Activated naive CD4-positive, alpha-beta T cell treated with anti-CD3 and anti-CD28 coated beads, Interleukin-2, amount 50 U/mL, for 24 hours (primary cell): ENCODE results near the gene EXOG.

Experiments
- H3K27ac Mint-ChIP-seq: one replicate; pipeline ENCODE4 v1.8.0; 2021; ENCODE audit warnings: mild to moderate bottlenecking, mixed read lengths
- H3K27me3 Mint-ChIP-seq: one replicate; pipeline ENCODE4 v1.8.0; 2021; ENCODE audit warnings: mixed read lengths
- H3K36me3 Mint-ChIP-seq: one replicate; pipeline ENCODE4 v1.8.0; 2021; ENCODE audit warnings: mixed read lengths
- H3K4me1 Mint-ChIP-seq: one replicate; pipeline ENCODE4 v1.8.0; 2021; ENCODE audit warnings: mixed read lengths
- H3K4me3 Mint-ChIP-seq: one replicate; pipeline ENCODE4 v1.8.0; 2021; ENCODE audit warnings: mild to moderate bottlenecking, mixed read lengths
- H3K9me3 Mint-ChIP-seq: one replicate; pipeline ENCODE4 v1.8.0; 2021; ENCODE audit warnings: mixed read lengths

The EXOG gene

DNA sequence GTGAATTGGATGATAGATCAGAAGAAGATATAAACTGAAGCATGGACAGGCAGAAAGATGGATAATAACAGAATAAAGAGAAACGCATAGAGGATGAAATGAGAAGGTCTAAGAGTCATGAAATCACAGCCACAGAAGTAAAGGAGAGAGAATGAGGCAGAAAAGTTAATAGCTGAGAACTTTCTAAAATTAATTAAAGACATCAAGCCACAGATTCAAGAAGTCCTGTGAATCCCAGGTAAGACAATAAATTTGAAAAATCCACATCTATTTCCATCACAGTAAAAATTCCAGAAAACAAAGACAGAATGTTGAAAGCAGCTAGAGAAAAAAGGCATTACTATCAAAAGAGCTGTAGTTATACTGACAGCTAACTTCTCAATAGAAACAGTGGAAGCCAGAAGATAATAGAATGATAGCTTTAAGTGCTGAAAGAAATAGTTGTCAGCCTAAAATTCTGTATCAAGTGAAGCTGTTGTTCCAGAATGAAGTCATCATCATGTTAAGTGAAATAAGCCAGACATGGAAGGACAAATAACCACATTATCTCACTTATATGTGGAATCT is 30.5 kb upstream of the EXOG start:
- Mint-ChIP-seq H3K36me3 (peaks cover 7% of the 10 kb centered on the region), H3K4me1 (peaks cover 1% of the 10 kb centered on the region), H3K27ac (no peak overlapping the region), H3K9me3 (peaks cover 15% of the 10 kb centered on the region), H3K4me3 (no peak overlapping the region), H3K27me3 (no peaks in the 10 kb centered on the region)

DNA sequence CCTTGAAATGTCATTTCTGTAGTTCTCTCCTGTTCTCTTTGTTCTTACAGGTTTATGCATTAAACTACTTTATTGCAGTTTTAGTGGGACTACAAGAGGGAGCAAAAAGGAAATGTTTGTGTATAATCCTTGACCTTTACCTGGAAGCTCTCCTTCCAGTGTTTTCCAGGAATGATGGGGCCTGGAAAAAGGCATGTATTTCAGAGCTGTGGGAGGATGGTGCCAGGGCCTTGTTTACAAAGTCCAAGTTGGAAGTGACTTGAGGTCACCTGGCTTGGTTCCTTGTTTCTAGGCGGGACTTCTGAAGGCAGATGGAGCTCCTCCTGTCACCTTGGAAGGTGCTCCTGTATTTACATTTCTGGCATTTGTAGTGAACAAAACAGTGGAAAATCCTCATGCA is 27.4 kb upstream of the EXOG start:
- Mint-ChIP-seq H3K4me3 (no peak overlapping the region), H3K27me3 (no peaks in the 10 kb centered on the region), H3K36me3 (peaks cover 8% of the 10 kb centered on the region), H3K27ac (no peak overlapping the region), H3K9me3 (peaks cover 17% of the 10 kb centered on the region), H3K4me1 (peaks cover 7% of the 10 kb centered on the region)

DNA sequence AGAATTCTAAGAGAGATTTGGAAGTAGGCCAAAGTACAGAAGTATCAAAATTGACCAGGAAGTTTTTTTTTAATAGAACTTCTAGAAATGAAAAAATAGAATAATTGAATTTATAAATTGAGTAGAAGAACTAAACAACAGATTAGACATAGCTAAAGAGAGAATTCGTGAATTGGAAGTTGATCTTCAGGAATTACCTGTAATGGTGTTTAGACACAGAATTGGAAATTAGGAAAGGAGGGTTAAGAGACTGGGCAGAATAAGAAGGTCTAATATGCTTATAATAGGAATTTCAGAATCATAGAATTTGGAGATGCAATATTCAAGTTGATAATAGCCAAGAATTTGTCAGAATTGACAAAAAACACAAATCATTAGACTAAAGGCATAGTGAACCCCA is 26.3 kb upstream of the EXOG start:
- Mint-ChIP-seq H3K27me3 (no peaks in the 10 kb centered on the region), H3K4me1 (peaks cover 11% of the 10 kb centered on the region), H3K9me3 (peaks cover 17% of the 10 kb centered on the region), H3K4me3 (no peak overlapping the region), H3K27ac (no peak overlapping the region), H3K36me3 (peaks cover 8% of the 10 kb centered on the region)

DNA sequence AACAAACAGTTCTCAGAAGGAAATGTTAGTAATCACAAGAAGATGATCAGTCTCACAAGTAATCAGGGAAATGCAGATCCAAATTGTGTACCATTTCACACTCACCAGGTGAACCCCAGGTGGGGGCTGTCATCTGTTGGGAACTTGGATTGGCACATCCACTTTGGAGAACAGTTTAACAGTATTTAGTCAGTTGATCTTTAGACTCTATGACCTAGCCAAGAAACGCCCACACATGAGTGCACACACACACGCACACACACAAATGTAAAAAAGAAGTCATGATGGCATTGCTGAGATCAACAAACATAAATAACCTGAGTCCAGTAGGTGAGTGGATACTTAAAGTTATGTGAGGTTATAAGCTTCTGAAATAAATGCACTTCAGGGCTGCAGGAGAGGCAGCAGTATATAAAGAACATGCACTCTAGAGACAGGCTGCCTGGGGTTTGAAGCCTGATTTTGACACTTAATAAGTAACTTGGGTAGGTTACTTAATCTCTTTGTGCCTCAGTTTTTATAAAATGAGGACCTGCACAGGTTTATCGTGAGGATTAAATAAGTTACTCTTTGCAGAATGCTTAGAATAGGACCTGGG is 24.8 kb upstream of the EXOG start:
- Mint-ChIP-seq H3K27me3 (no peaks in the 10 kb centered on the region), H3K36me3 (peaks cover 6% of the 10 kb centered on the region), H3K4me3 (no peak overlapping the region), H3K4me1 (peaks cover 11% of the 10 kb centered on the region), H3K27ac (no peak overlapping the region), H3K9me3 (peaks cover 17% of the 10 kb centered on the region)

DNA sequence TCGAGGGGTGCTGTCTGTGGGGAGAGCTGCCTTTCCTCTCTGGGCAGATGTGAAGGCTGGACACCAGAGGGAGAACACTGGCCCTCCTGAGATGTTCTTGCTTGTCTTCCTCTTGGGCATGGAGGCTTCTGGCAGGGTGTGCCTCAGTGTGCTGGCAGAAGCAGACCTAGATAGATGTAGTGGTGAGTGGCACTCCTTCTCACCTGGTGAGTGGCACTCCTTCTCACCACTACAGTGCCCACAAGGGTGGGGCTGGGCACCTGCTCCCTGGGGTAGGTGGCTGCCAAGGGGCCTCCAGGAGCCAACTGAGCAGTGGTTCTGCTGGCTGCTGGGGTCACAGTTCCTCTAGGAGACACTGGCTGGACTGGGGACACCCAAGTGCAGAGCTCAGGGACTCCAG is 23.8 kb upstream of the EXOG start:
- peaks cover 6% of the 10 kb centered on the region for H3K36me3 Mint-ChIP-seq
- H3K9me3 Mint-ChIP-seq, result peaks cover 17% of the 10 kb centered on the region
- no peak overlapping the region for H3K27ac Mint-ChIP-seq
- H3K4me3 Mint-ChIP-seq, result no peak overlapping the region
- H3K27me3 Mint-ChIP-seq, result no peaks in the 10 kb centered on the region
- peaks cover 11% of the 10 kb centered on the region for H3K4me1 Mint-ChIP-seq

DNA sequence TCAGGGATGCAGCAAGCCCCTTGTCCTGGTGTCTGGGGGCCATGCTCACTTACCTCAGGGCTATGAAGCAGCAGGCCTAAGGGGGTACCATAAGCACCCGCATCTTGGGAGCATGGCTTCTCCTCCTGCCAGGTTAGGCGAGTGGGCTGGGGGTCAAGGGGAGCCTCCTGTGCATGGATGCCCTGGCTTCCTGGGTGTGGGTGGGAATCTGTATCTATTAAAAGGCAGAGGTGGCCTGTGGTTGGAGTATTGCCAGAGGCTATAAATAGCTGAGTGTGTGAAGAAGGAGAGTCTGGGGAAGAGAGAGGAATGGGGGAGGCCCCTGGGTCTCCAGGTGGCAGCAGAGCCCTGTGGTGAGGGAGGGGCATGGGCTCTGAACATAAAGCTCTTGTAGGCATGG is 22.9 kb upstream of the EXOG start:
- Mint-ChIP-seq H3K27ac (no peak overlapping the region), H3K36me3 (peaks cover 6% of the 10 kb centered on the region), H3K4me1 (peaks cover 11% of the 10 kb centered on the region), H3K27me3 (no peaks in the 10 kb centered on the region), H3K4me3 (no peak overlapping the region), H3K9me3 (peaks cover 17% of the 10 kb centered on the region)

DNA sequence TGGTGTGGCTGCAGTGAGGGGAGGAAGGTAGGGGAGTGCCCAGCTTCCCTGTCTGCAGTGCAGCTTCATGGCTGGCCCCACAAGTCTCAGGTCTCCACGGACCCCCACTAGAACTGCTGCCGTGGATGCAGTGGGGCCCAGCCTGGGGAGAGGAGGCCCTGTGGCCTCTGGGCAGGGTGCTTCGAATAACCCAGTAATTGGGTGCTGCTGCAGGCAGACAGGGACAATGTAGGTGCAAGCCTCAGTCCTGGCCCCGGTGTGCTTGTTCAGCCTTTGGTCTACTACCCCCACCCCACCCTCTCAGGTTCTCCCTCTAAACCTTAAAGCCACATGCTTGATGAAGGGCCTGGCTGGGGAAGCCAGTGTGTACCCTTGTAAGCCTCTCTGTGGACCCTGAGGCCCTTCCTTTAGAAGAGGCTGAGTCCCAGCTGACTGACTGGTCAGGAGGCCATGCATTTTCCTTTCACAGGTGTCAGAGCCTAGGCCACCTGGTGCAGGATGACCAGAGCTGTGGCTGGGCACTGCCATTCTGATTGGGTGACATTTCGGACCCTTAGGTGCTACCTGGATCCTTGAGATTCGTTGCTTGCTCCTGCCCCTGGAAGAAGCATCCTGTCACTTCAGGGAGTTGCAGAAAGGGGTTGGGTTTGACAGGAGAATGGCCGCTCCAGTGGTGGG is 21.1 kb upstream of the EXOG start:
- peaks cover 11% of the 10 kb centered on the region for H3K4me1 Mint-ChIP-seq
- H3K36me3 Mint-ChIP-seq, result peaks cover 2% of the 10 kb centered on the region
- no peak overlapping the region for H3K4me3 Mint-ChIP-seq
- H3K9me3 Mint-ChIP-seq, result peaks cover 6% of the 10 kb centered on the region
- no peak overlapping the region for H3K27ac Mint-ChIP-seq
- no peaks in the 10 kb centered on the region for H3K27me3 Mint-ChIP-seq

DNA sequence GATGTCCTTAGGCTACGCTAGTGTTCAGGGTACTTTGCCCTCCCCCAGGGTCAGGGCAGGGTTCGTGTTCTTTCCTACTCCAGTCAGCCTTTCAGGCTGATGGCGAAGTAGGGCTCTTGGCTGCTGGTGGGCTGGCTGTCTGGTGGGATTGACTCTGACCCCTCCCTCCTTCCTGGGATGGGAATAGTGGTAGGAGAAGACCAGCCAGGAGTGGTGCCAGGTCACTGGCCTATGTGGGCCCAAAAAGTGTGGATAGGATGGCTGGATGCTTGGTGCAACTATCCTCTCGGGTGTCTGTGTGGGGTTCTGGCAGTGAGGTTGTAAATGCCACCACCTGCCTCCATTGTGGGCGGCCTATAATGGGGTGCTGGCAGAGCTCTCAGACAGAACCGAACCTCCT is 20.4 kb upstream of the EXOG start:
- Mint-ChIP-seq H3K36me3 (peaks cover under 1% of the 10 kb centered on the region), H3K27ac (no peak overlapping the region), H3K9me3 (peaks cover 1% of the 10 kb centered on the region), H3K4me1 (peaks cover 9% of the 10 kb centered on the region), H3K4me3 (no peak overlapping the region), H3K27me3 (no peaks in the 10 kb centered on the region)

DNA sequence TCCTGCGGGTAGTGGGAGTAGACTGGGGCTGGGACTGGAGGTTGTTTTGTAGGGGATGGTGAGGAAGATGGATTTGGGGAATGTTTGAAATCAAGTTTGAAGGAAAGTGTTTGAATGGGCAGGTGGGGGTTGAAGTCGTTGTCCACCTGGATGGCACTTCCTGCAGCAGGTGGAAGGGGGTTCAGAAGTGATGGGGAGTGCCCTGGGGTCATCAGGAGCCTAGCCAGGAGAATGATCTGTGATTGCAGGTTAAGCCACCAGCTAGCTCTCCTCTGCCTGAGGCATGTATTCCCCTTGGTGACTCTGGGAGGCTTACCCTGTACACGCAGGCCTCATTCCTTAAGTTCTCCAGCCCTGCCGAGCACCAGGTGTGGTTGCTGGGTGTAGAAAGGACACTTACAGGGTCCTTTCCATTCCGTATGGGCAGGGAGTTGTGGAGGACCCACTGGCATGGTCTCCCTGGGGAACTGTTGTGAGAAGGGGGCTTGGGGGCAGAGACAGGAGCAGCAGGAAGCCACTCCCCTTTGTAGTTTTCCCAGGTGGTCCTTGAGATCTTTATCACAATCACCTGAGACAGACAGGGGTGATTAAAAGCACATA is 19.9 kb upstream of the EXOG start:
- peaks cover 8% of the 10 kb centered on the region for H3K4me1 Mint-ChIP-seq
- no peaks in the 10 kb centered on the region for H3K9me3 Mint-ChIP-seq
- no peaks in the 10 kb centered on the region for H3K36me3 Mint-ChIP-seq
- no peaks in the 10 kb centered on the region for H3K27me3 Mint-ChIP-seq
- H3K27ac Mint-ChIP-seq, result no peak overlapping the region
- H3K4me3 Mint-ChIP-seq, result no peak overlapping the region

DNA sequence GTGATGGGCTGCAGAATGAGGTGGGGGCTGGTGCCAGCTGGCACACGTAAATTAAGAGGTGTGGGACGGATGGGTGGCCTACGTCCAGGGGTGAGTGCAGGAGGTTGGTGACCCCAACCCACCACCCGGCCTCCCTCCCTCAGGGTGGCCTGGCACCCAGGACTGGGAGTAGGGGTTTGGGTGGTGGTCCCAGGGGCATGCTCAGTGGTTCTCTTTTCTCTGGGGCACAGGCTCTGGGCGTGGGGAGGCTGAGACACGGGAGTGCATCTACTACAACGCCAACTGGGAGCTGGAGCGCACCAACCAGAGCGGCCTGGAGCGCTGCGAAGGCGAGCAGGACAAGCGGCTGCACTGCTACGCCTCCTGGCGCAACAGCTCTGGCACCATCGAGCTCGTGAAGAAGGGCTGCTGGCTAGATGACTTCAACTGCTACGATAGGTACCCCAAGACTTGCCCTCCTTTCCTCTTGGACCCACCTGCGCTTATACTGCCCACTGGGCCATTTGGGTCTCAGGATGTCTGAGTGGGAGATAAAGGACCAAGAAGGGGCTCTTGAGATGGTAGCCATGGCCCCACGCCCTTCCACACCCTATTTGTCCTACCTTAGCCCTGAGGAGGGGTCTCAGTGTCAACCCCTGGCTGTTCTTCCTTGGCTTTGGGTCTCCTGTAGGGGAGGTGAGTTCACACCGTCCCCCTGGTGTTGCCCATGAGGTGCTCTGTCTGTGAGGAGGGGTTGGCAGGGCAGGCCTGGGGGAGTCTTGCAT is 18.9 kb upstream of the EXOG start:
- H3K36me3 Mint-ChIP-seq, result no peaks in the 10 kb centered on the region
- no peak overlapping the region for H3K27ac Mint-ChIP-seq
- H3K4me3 Mint-ChIP-seq, result no peak overlapping the region
- no peaks in the 10 kb centered on the region for H3K27me3 Mint-ChIP-seq
- H3K9me3 Mint-ChIP-seq, result no peaks in the 10 kb centered on the region
- H3K4me1 Mint-ChIP-seq, result peaks cover 8% of the 10 kb centered on the region

DNA sequence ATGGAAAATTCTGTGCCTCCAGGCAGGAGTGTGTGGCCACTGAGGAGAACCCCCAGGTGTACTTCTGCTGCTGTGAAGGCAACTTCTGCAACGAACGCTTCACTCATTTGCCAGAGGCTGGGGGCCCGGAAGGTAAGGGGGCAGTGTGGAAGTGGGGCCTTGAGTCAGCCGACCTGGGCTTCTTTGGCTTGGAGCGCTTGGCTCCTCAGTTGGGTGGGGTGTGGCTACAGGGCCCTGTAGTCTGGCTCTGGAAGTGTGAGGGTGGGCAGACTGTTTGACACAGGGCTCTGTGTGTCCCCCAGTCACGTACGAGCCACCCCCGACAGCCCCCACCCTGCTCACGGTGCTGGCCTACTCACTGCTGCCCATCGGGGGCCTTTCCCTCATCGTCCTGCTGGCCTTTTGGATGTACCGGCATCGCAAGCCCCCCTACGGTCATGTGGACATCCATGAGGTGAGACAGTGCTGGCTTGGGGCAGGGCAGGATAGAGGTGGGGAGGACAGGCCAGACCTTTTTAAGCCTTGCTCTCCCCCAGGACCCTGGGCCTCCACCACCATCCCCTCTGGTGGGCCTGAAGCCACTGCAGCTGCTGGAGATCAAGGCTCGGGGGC is 18.2 kb upstream of the EXOG start:
- no peaks in the 10 kb centered on the region for H3K9me3 Mint-ChIP-seq
- H3K36me3 Mint-ChIP-seq, result no peaks in the 10 kb centered on the region
- H3K4me1 Mint-ChIP-seq, result peaks cover 4% of the 10 kb centered on the region
- H3K27ac Mint-ChIP-seq, result no peak overlapping the region
- no peak overlapping the region for H3K4me3 Mint-ChIP-seq
- no peaks in the 10 kb centered on the region for H3K27me3 Mint-ChIP-seq

DNA sequence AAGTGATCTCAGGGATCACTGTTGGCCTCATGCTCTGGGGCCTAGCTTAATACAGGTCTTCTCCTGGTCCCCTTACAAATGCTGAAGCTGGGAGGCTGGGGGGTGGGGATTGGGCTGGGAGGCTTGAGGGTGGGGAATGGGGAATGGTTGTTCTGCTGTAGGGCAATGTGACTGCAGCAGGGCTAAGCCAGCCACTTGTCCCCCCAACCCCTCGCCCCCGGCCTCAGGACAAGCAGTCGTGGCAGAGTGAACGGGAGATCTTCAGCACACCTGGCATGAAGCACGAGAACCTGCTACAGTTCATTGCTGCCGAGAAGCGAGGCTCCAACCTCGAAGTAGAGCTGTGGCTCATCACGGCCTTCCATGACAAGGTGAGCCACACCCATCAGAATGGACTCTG is 17.2 kb upstream of the EXOG start:
- Mint-ChIP-seq H3K9me3 (no peaks in the 10 kb centered on the region), H3K27me3 (no peaks in the 10 kb centered on the region), H3K36me3 (peaks cover 3% of the 10 kb centered on the region), H3K4me3 (no peak overlapping the region), H3K4me1 (peaks cover 4% of the 10 kb centered on the region), H3K27ac (no peak overlapping the region)

DNA sequence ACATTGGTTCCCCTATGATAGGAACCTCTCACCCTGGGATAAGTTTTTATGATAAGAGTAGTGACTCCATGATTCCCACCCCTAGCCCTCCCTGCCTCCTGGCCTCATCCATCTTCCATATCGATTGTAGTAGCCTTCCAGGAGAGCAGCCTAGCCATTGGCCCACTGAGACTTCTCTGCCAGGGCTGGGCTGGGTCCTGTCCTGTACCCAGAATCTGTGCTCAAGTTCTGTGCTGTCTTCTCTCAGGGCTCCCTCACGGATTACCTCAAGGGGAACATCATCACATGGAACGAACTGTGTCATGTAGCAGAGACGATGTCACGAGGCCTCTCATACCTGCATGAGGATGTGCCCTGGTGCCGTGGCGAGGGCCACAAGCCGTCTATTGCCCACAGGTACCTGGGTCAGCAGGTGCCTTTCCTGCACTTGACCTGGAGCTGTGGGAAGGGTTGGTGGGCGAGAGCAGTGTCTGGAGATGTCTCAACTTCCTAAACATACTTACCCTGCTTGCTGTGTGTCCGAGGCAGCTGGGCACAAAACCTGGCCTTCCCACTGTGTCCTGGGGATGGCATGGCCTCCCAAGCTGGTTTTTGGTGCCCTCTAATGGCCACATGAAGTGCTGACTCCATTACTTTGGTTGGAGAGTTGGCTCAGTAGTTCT is 16.6 kb upstream of the EXOG start:
- H3K4me1 Mint-ChIP-seq, result peaks cover under 1% of the 10 kb centered on the region
- H3K27ac Mint-ChIP-seq, result no peak overlapping the region
- no peak overlapping the region for H3K4me3 Mint-ChIP-seq
- no peaks in the 10 kb centered on the region for H3K9me3 Mint-ChIP-seq
- H3K36me3 Mint-ChIP-seq, result peaks cover 3% of the 10 kb centered on the region
- no peaks in the 10 kb centered on the region for H3K27me3 Mint-ChIP-seq

DNA sequence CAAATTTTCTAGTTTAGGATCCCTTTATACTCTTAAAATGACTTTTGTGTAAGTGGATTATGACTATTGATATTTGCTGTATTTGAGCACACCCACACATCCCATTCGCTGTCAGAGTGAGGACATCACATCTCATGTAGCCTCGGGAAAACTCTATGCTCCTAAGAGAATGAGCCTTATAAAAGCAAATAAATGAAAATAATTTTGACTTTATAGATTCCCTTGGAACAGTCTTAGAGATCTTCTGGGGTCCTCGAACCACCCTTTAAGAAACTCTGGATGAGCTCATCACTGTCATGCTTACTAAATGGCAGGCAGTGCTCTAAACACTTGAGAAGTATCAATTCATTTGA is 16.1 kb upstream of the EXOG start:
- H3K27me3 Mint-ChIP-seq, result no peaks in the 10 kb centered on the region
- H3K9me3 Mint-ChIP-seq, result no peaks in the 10 kb centered on the region
- no peak overlapping the region for H3K27ac Mint-ChIP-seq
- no peaks in the 10 kb centered on the region for H3K4me1 Mint-ChIP-seq
- peaks cover 3% of the 10 kb centered on the region for H3K36me3 Mint-ChIP-seq
- H3K4me3 Mint-ChIP-seq, result no peak overlapping the region

DNA sequence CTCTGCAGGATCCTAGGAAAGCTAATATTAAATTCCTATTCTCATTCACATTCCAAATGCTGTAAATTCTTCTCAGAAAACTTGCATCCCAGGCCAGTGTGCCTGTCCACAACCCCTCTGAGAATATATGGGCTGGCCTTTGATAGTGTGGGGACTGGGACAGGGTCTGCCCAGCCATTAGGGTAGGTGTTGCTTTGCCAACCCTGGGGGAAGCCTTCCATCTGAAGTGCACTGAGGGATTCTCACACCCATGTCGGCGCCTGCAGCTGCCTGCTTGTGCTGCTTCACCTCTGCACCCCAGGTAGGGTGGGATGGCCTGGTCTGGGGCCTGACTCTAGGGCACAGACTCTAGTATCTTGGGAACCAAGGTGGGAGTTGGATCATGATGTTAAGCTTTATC is 15.2 kb upstream of the EXOG start:
- Mint-ChIP-seq H3K27ac (no peak overlapping the region), H3K4me3 (no peak overlapping the region), H3K36me3 (peaks cover 3% of the 10 kb centered on the region), H3K9me3 (no peaks in the 10 kb centered on the region), H3K4me1 (no peaks in the 10 kb centered on the region), H3K27me3 (no peaks in the 10 kb centered on the region)
